ENCODE measurements around the gene GRHL3. TPM values are rescaled to one million over a fixed set of nuclear protein-coding genes. Genes with fewer than 3 reads are reported as not detected.

GRHL3 gene
- total RNA-seq, 1 experiment from 2014 or later = 1.1 TPM

GRCh38 chr1:24363994-24364393 is 44.8 kb downstream of the GRHL3 start:
- H3K79me2 ChIP-seq (ENCODE audit: low read depth) = no peaks in the 10 kb centered on the region
- H3K27ac ChIP-seq = peak overlapping the region; percentile 95
- POLR2A ChIA-PET (ENCODE audit: unreplicated experiment) = no interaction called here
- no peak for TF ChIP-seq EZH2 (IDR thresholded peaks at IDR 0.05; ENCODE audit: low read depth)
- no peak for TF ChIP-seq CTCF (conservative IDR thresholded peaks at IDR 0.05)
- no peaks in the 10 kb centered on the region for H3K9me2 ChIP-seq (ENCODE audit: insufficient read depth)
- H3K4me3 ChIP-seq = no peak overlapping the region
- no peak overlapping the region for H2AFZ ChIP-seq
- H3K27me3 ChIP-seq (ENCODE audit: insufficient read depth, low read depth) = no peaks in the 10 kb centered on the region
- BruUV-seq (replicated peaks) = no TSS peak
- no peaks in the 10 kb centered on the region for H3K36me3 ChIP-seq (ENCODE audit: low read depth)
- peak overlapping the region; percentile 66 for H3K4me2 ChIP-seq
- CTCF ChIA-PET = no interaction called here
- H4K20me1 ChIP-seq (ENCODE audit: insufficient read depth) = no peaks in the 10 kb centered on the region
- peaks cover 23% of the 10 kb centered on the region; the same call in 1 of the 2 replicates for H3F3A ChIP-seq (ENCODE audit: insufficient read depth, low read depth)
- H3K4me1 ChIP-seq (replicated peaks; ENCODE audit: insufficient read depth) = peaks cover 33% of the 10 kb centered on the region
- H3K9me3 ChIP-seq (ENCODE audit: insufficient read depth, low read depth) = no peaks in the 10 kb centered on the region
- intact Hi-C loops (cut with micrococcal nuclease; ENCODE audit: unreplicated experiment) = loop anchor here (2.0 kb wide), 1 partner anchor 41 kb away; no protein-coding TSS in a partner anchor
- DNase-seq = no peak

- H3K4me2 ChIP-seq = peak overlapping the region; percentile 66
- ChIA-PET CTCF (interaction anchor here (1.2 kb wide), 1 partner anchor 163 kb away, joined by 3 read pairs; no protein-coding TSS in a partner anchor), POLR2A (ENCODE audit: unreplicated experiment) (interaction anchor here (0.6 to 0.7 kb wide), 2 partner anchors 42 to 51 kb away, joined by 3 to 4 read pairs; partner anchors contain the start of gene NIPAL3)
- no peak overlapping the region for H2AFZ ChIP-seq
- peaks cover 23% of the 10 kb centered on the region; the same call in 1 of the 2 replicates for H3F3A ChIP-seq (ENCODE audit: insufficient read depth, low read depth)
- peaks cover 33% of the 10 kb centered on the region for H3K4me1 ChIP-seq (replicated peaks; ENCODE audit: insufficient read depth)
- BruUV-seq (replicated peaks) = no TSS peak
- TF ChIP-seq CTCF (conservative IDR thresholded peaks at IDR 0.05) (no peak), EZH2 (IDR thresholded peaks at IDR 0.05; ENCODE audit: low read depth) (no peak)
- H3K79me2 ChIP-seq (ENCODE audit: low read depth) = no peaks in the 10 kb centered on the region
- H4K20me1 ChIP-seq (ENCODE audit: insufficient read depth) = no peaks in the 10 kb centered on the region
- no peak overlapping the region for H3K4me3 ChIP-seq
- no peaks in the 10 kb centered on the region for H3K27me3 ChIP-seq (ENCODE audit: insufficient read depth, low read depth)
- no peaks in the 10 kb centered on the region for H3K9me2 ChIP-seq (ENCODE audit: insufficient read depth)
- H3K36me3 ChIP-seq (ENCODE audit: low read depth) = no peaks in the 10 kb centered on the region
- intact Hi-C loops (cut with micrococcal nuclease; ENCODE audit: unreplicated experiment) = loop anchor here (2.0 kb wide), 1 partner anchor 42 kb away; no protein-coding TSS in a partner anchor
- H3K9me3 ChIP-seq (ENCODE audit: insufficient read depth, low read depth) = no peaks in the 10 kb centered on the region
- H3K27ac ChIP-seq = peak overlapping the region; percentile 95
- no peak for DNase-seq
Measured at GRCh38 chr1:24364605-24364974, 45.4 kb downstream of the GRHL3 start.

GRCh38 chr1:24364975-24365678 is 46.0 kb downstream of the GRHL3 start:
- Histone ChIP-seq H3K36me3 (ENCODE audit: low read depth) (no peaks in the 10 kb centered on the region), H4K20me1 (ENCODE audit: insufficient read depth) (no peaks in the 10 kb centered on the region), H2AFZ (no peak overlapping the region), H3K27ac (peak overlapping the region; percentile 95), H3F3A (ENCODE audit: insufficient read depth, low read depth) (peaks cover 23% of the 10 kb centered on the region; the same call in 1 of the 2 replicates), H3K27me3 (ENCODE audit: insufficient read depth, low read depth) (no peaks in the 10 kb centered on the region), H3K79me2 (ENCODE audit: low read depth) (no peaks in the 10 kb centered on the region), H3K9me3 (ENCODE audit: insufficient read depth, low read depth) (no peaks in the 10 kb centered on the region), H3K9me2 (ENCODE audit: insufficient read depth) (no peaks in the 10 kb centered on the region), H3K4me3 (no peak overlapping the region), H3K4me1 (replicated peaks; ENCODE audit: insufficient read depth) (peaks cover 33% of the 10 kb centered on the region), H3K4me2 (peak overlapping the region; percentile 66)
- POLR2A ChIA-PET (ENCODE audit: unreplicated experiment) = interaction anchor here (0.6 to 0.7 kb wide), 3 partner anchors 43 to 162 kb away, joined by 3 to 9 read pairs (median 4); partner anchors contain the start of gene NIPAL3
- TF ChIP-seq CTCF (conservative IDR thresholded peaks at IDR 0.05) = no peak
- CTCF ChIA-PET = interaction anchor here (1.2 to 1.4 kb wide), 2 partner anchors 26 to 163 kb away, joined by 3 read pairs; no protein-coding TSS in a partner anchor
- intact Hi-C loops (cut with micrococcal nuclease; ENCODE audit: unreplicated experiment) = loop anchor here (2.0 kb wide), 1 partner anchor 42 kb away; no protein-coding TSS in a partner anchor
- DNase-seq = peak; percentile 57 to 97
- no TSS peak for BruUV-seq (replicated peaks)

Data from PC-9 (cell line).